Activated CD8-positive, alpha-beta T cell treated with anti-CD3 and anti-CD28 coated beads for 36 hours (primary cell): ENCODE measurements around the gene ZNF664. TPM values are rescaled to one million over a fixed set of nuclear protein-coding genes. Genes with fewer than 3 reads are reported as not detected.

ENCODE experiments used
- ATAC-seq: fragments of 200-7000 bp; cut with Tn5 transposase; one replicate; pipeline ENCODE4 v1.10.0; 2021; ENCODE audit warnings: mild to moderate bottlenecking, moderate library complexity
- CTCF ChIA-PET: fragments of 350-600 bp; sonication (Branson Sonifier 250); formaldehyde crosslinking; loops from one replicate; lab custom pipeline; 2021; ENCODE audit warnings: antibody characterized with exemption; lab: Charles Lee
- POLR2A ChIA-PET: fragments of 350-600 bp; sonication (Branson Sonifier 250); formaldehyde crosslinking; loops from one replicate; lab custom pipeline; 2021; ENCODE audit warnings: antibody characterized with exemption; lab: Charles Lee
- DNase-seq: peaks from one replicate; pipeline ENCODE4 v3.0.0-alpha.2; 2020
- H3K27ac Mint-ChIP-seq: one replicate; pipeline ENCODE4 v1.8.0; 2021; ENCODE audit warnings: mild to moderate bottlenecking, mixed read lengths
- H3K27me3 Mint-ChIP-seq: one replicate; pipeline ENCODE4 v1.8.0; 2021; ENCODE audit warnings: mixed read lengths
- H3K36me3 Mint-ChIP-seq: one replicate; pipeline ENCODE4 v1.8.0; 2021; ENCODE audit warnings: low read depth, mixed read lengths
- H3K4me1 Mint-ChIP-seq: one replicate; pipeline ENCODE4 v1.8.0; 2021; ENCODE audit warnings: low read depth, mixed read lengths
- H3K4me3 Mint-ChIP-seq: one replicate; pipeline ENCODE4 v1.8.0; 2021; ENCODE audit warnings: mild to moderate bottlenecking, moderate library complexity, mixed read lengths
- H3K9me3 Mint-ChIP-seq: one replicate; pipeline ENCODE4 v1.8.0; 2021; ENCODE audit warnings: mixed read lengths
- CTCF ChIP-seq: fragments of 200-600 bp; IDR thresholded peaks from one replicate; pipeline ENCODE4 v1.8.0; 2022; ENCODE audit warnings: antibody characterized with exemption, mild to moderate bottlenecking
- intact Hi-C: fragments of 100-400 bp; cut with micrococcal nuclease; formaldehyde crosslinking; loops from one replicate; pipeline ENCODE4 v1.10.0; 2022
- total RNA-seq, 2 experiments: library from RNA; stranded (reverse); gene quantifications; one replicate each; pipeline ENCODE4 v1.2.3, GENCODE V29; 2021

ZNF664 gene
- total RNA-seq, 2 experiments from 2014 or later, result 52.9 to 53.4 TPM

GRCh38 chr12:124006085-124006845, 33.2 kb downstream of the ZNF664 start:
- no peak for TF ChIP-seq CTCF
- Mint-ChIP-seq H3K27me3 (no peaks in the 10 kb centered on the region), H3K4me1 (peaks cover 27% of the 10 kb centered on the region), H3K4me3 (peak overlapping the region; percentile 47), H3K36me3 (peaks cover 23% of the 10 kb centered on the region), H3K9me3 (no peaks in the 10 kb centered on the region), H3K27ac (peak overlapping the region; percentile 87)
- intact Hi-C loops, result no loop called here
- CTCF ChIA-PET, result interaction anchor here (0.9 to 1.4 kb wide), 6 partner anchors 10 to 101 kb away, joined by 3 to 6 read pairs (median 4); partner anchors contain the start of gene CCDC92
- DNase-seq (peak; percentile 69), ATAC-seq (peak; percentile 88)
- POLR2A ChIA-PET, result interaction anchor here (1.3 to 1.4 kb wide), 2 partner anchors 9 to 68 kb away, joined by 3 read pairs; no protein-coding TSS in a partner anchor

GRCh38 chr12:124006846-124007713, 34.1 kb downstream of the ZNF664 start:
- ATAC-seq (peak; percentile 26), DNase-seq (no peak)
- H3K4me3 Mint-ChIP-seq, result peak overlapping the region; percentile 47
- no peaks in the 10 kb centered on the region for H3K9me3 Mint-ChIP-seq
- intact Hi-C loops, result no loop called here
- no peak for TF ChIP-seq CTCF
- H3K27ac Mint-ChIP-seq, result peak overlapping the region; percentile 87
- H3K4me1 Mint-ChIP-seq, result peaks cover 27% of the 10 kb centered on the region
- H3K27me3 Mint-ChIP-seq, result no peaks in the 10 kb centered on the region
- CTCF ChIA-PET, result interaction anchor here (0.9 to 2.1 kb wide), 7 partner anchors 11 to 102 kb away, joined by 3 to 6 read pairs (median 5); partner anchors contain the start of gene CCDC92
- peaks cover 29% of the 10 kb centered on the region for H3K36me3 Mint-ChIP-seq
- POLR2A ChIA-PET, result interaction anchor here (1.3 to 1.4 kb wide), 2 partner anchors 10 to 68 kb away, joined by 3 read pairs; no protein-coding TSS in a partner anchor

GRCh38 chr12:124007826-124008570, 35.0 kb downstream of the ZNF664 start:
- CTCF ChIA-PET, result interaction anchor here (0.8 to 2.1 kb wide), 2 partner anchors 24 to 103 kb away, joined by 3 to 6 read pairs; no protein-coding TSS in a partner anchor
- H3K36me3 Mint-ChIP-seq, result peaks cover 36% of the 10 kb centered on the region
- peaks cover 27% of the 10 kb centered on the region for H3K4me1 Mint-ChIP-seq
- TF ChIP-seq CTCF, result no peak
- ATAC-seq (no peak), DNase-seq (peak; percentile 24)
- no peaks in the 10 kb centered on the region for H3K9me3 Mint-ChIP-seq
- POLR2A ChIA-PET, result interaction anchor here (0.6 kb wide), 1 partner anchor 12 kb away, joined by 3 read pairs; no protein-coding TSS in a partner anchor
- no peak overlapping the region for H3K27ac Mint-ChIP-seq
- intact Hi-C loops, result no loop called here
- H3K4me3 Mint-ChIP-seq, result no peak overlapping the region
- no peaks in the 10 kb centered on the region for H3K27me3 Mint-ChIP-seq

GRCh38 chr12:124008595-124008994, 35.6 kb downstream of the ZNF664 start:
- DNase-seq, result no peak
- TF ChIP-seq CTCF, result no peak
- peaks cover 41% of the 10 kb centered on the region for H3K36me3 Mint-ChIP-seq
- no peak for ATAC-seq
- H3K27ac Mint-ChIP-seq, result no peak overlapping the region
- no peak overlapping the region for H3K4me3 Mint-ChIP-seq
- no peaks in the 10 kb centered on the region for H3K9me3 Mint-ChIP-seq
- ChIA-PET POLR2A (interaction anchor here (0.6 kb wide), 1 partner anchor 12 kb away, joined by 3 read pairs; no protein-coding TSS in a partner anchor), CTCF (interaction anchor here (0.8 to 2.1 kb wide), 2 partner anchors 23 to 103 kb away, joined by 3 to 6 read pairs; no protein-coding TSS in a partner anchor)
- H3K4me1 Mint-ChIP-seq, result peaks cover 27% of the 10 kb centered on the region
- H3K27me3 Mint-ChIP-seq, result no peaks in the 10 kb centered on the region
- intact Hi-C loops, result no loop called here
